Stimulated activated CD4-positive, alpha-beta T cell treated with anti-CD3 and anti-CD28 coated beads, Interleukin-1b, Interleukin-23, amount 100 ng/mL, for 24 hours (primary cell): ENCODE measurements around the gene TEAD2.
"Not testable (repeated sequence)": the region's sequence is repeated elsewhere in the genome, so short reads cannot be mapped to it uniquely, and the experiment has no call there.

ENCODE experiments used
- DNase-seq, 4 experiments: peaks; one replicate each; pipeline ENCODE4 v3.0.0-alpha.2; 2020; ENCODE audit warnings: low read depth in 4 of 4, low spot score in 1 of 4

TEAD2 gene

GRCh38 chr19:49333418-49333805, 28.8 kb downstream of the TEAD2 start:
- DNase-seq: no peak

- not testable (repeated sequence) for DNase-seq
Observed at GRCh38 chr19:49332691-49333417, 29.4 kb downstream of the TEAD2 start.

- peak in 2 of 4 experiments; percentile 32 to 33 for DNase-seq
Observed at GRCh38 chr19:49331616-49332055, 30.6 kb downstream of the TEAD2 start.

- DNase-seq: not testable (repeated sequence)
Observed at GRCh38 chr19:49331187-49331586, 31.0 kb downstream of the TEAD2 start.

GRCh38 chr19:49328741-49329140, 33.5 kb downstream of the TEAD2 start:
- DNase-seq: no peak

- DNase-seq: no peak
Observed at GRCh38 chr19:49327878-49328544, 34.2 kb downstream of the TEAD2 start.

GRCh38 chr19:49326165-49326704, 36.0 kb downstream of the TEAD2 start:
- no peak for DNase-seq

- DNase-seq: not testable (repeated sequence)
Observed at GRCh38 chr19:49325756-49326155, 36.5 kb downstream of the TEAD2 start.

GRCh38 chr19:49324801-49325576, 37.2 kb downstream of the TEAD2 start, which contains the start of gene SLC6A16:
TSS of gene SLC6A16 (minus strand) at chr19:49325191. CDS start at chr19:49311347, 13,844 bp downstream.
- no peak for DNase-seq

GRCh38 chr19:49318296-49318695, 43.9 kb downstream of the TEAD2 start:
- no peak for DNase-seq

- no peak for DNase-seq
Observed at GRCh38 chr19:49316284-49316683, 45.9 kb downstream of the TEAD2 start.

GRCh38 chr19:49315111-49315510, 47.1 kb downstream of the TEAD2 start:
- no peak for DNase-seq

GRCh38 chr19:49309087-49309486, 53.1 kb downstream of the TEAD2 start:
- DNase-seq: no peak

GRCh38 chr19:49306734-49307133, 55.5 kb downstream of the TEAD2 start:
- not testable (repeated sequence) for DNase-seq

- no peak for DNase-seq
Observed at GRCh38 chr19:49301866-49302252, 60.4 kb downstream of the TEAD2 start.

GRCh38 chr19:49301165-49301865, 60.9 kb downstream of the TEAD2 start:
- peak; percentile 66 to 79 (median 76) for DNase-seq

- DNase-seq: not testable (repeated sequence)
Observed at GRCh38 chr19:49298653-49299052, 63.6 kb downstream of the TEAD2 start.

- no peak for DNase-seq
Observed at GRCh38 chr19:49297403-49297802, 64.8 kb downstream of the TEAD2 start.

- no peak for DNase-seq
Observed at GRCh38 chr19:49295208-49295880, 66.9 kb downstream of the TEAD2 start.

GRCh38 chr19:49294401-49294800, 67.8 kb downstream of the TEAD2 start:
- DNase-seq: no peak
